PC-3 (cell line): ENCODE results near the gene METRN. TPM values are rescaled to one million over a fixed set of nuclear protein-coding genes. Genes with fewer than 3 reads are reported as not detected.

Source experiments
- ATAC-seq: fragments of 200-7000 bp; cut with Tn5 transposase; 2 replicates; pipeline ENCODE4 v1.9.1; 2020; ENCODE audit warnings: mild to moderate bottlenecking, moderate library complexity
- BruUV-seq: library from RNA; stranded (reverse); fragments of 400-500 nt; replicated peaks from 2 replicates; lab custom pipeline; 2021; lab: Mats Ljungman, UMichigan
- CTCF ChIA-PET: fragments of 300-600 bp; sonication (Branson Sonifier 250); formaldehyde crosslinking; loops from one replicate; lab custom pipeline; 2022; ENCODE audit warnings: antibody characterized with exemption; lab: Charles Lee
- POLR2A ChIA-PET: fragments of 300-600 bp; sonication (Branson Sonifier 250); formaldehyde crosslinking; loops from one replicate; lab custom pipeline; 2022; ENCODE audit warnings: antibody characterized with exemption; ENCODE audit not compliant: unreplicated experiment; lab: Charles Lee
- DNase-seq: peaks from one replicate; pipeline ENCODE4 v3.0.0-alpha.2; 2015
- H2AFZ ChIP-seq: fragments of 300-600 bp; sonication (generic); 2 replicates; pipeline ENCODE4 v1.6.0; 2016; ENCODE audit warnings: antibody characterized with exemption, low read length
- H3F3A ChIP-seq: fragments of 300-600 bp; sonication (generic); one replicate; pipeline ENCODE4 v1.6.0; 2017; ENCODE audit warnings: antibody characterized with exemption, low read length, control low read depth, mild to moderate bottlenecking; ENCODE audit not compliant: unreplicated experiment
- H3K27ac ChIP-seq: fragments of 300-600 bp; sonication (generic); 2 replicates; pipeline ENCODE4 v1.5.1; 2016; ENCODE audit warnings: mild to moderate bottlenecking, low read length
- H3K27me3 ChIP-seq: fragments of 300-600 bp; sonication (generic); 2 replicates; pipeline ENCODE4 v1.6.1; 2016; ENCODE audit warnings: low read length, mixed read lengths
- H3K36me3 ChIP-seq: fragments of 300-600 bp; sonication (generic); 2 replicates; pipeline ENCODE4 v1.6.1; 2016; ENCODE audit warnings: low read depth, mixed run types, low read length, mixed read lengths
- H3K4me1 ChIP-seq: fragments of 300-600 bp; sonication (generic); 2 replicates; pipeline ENCODE4 v1.5.1; 2016; ENCODE audit warnings: low read length; ENCODE audit not compliant: insufficient read depth
- H3K4me2 ChIP-seq: fragments of 300-600 bp; sonication (generic); 2 replicates; pipeline ENCODE4 v1.6.0; 2016; ENCODE audit warnings: low read length
- H3K4me3 ChIP-seq: fragments of 300-600 bp; sonication (generic); 2 replicates; pipeline ENCODE4 v1.5.1; 2016; ENCODE audit warnings: mild to moderate bottlenecking, low read length, mixed read lengths
- H3K79me2 ChIP-seq: fragments of 300-600 bp; sonication (generic); 2 replicates; pipeline ENCODE4 v1.6.1; 2017; ENCODE audit warnings: low read length, mixed read lengths
- H3K9ac ChIP-seq: fragments of 300-600 bp; sonication (generic); 2 replicates; pipeline ENCODE4 v1.6.0; 2016; ENCODE audit warnings: mild to moderate bottlenecking, low read length
- H3K9me2 ChIP-seq: fragments of 300-600 bp; sonication (generic); replicated peaks from 2 replicates; pipeline ENCODE4 v1.6.1; 2016; ENCODE audit warnings: mixed run types, low read length, mixed read lengths
- H3K9me3 ChIP-seq: fragments of 300-600 bp; sonication (generic); 2 replicates; pipeline ENCODE4 v1.6.1; 2016; ENCODE audit warnings: low read length, mixed read lengths
- H4K20me1 ChIP-seq: fragments of 300-600 bp; sonication (generic); 2 replicates; pipeline ENCODE4 v1.6.1; 2016; ENCODE audit warnings: low read length, mixed read lengths
- EZH2 ChIP-seq: fragments of 300-600 bp; sonication (generic); IDR thresholded peaks from one replicate; pipeline ENCODE4 v1.6.1; 2017; ENCODE audit warnings: antibody characterized with exemption, mild to moderate bottlenecking, low read length; ENCODE audit not compliant: unreplicated experiment
- EZH2phosphoT487 ChIP-seq: fragments of 300-600 bp; sonication (generic); IDR thresholded peaks from 2 replicates; pipeline ENCODE4 v1.6.1; 2018; ENCODE audit warnings: mild to moderate bottlenecking, antibody characterized with exemption, low read length, borderline replicate concordance
- intact Hi-C: fragments of 100-400 bp; cut with micrococcal nuclease; formaldehyde crosslinking; loops from 2 replicates; pipeline ENCODE4 v1.9.0; 2023
- total RNA-seq: library from RNA; depleted of rRNA; stranded (reverse); fragments of >200 nt; gene quantifications from 2 replicates; pipeline ENCODE4 v1.2.3, GENCODE V29; 2014
- TF ChIP-seq, protein P1 (sequence below): fragments of 300-600 bp; sonication (generic); conservative IDR thresholded peaks from 2 replicates; pipeline ENCODE4 v1.5.1; 2017; ENCODE audit warnings: antibody characterized with exemption, low read depth, mild to moderate bottlenecking, low read length

The METRN gene
- total RNA-seq, 1 experiment from 2014 or later: 320 TPM

DNA sequence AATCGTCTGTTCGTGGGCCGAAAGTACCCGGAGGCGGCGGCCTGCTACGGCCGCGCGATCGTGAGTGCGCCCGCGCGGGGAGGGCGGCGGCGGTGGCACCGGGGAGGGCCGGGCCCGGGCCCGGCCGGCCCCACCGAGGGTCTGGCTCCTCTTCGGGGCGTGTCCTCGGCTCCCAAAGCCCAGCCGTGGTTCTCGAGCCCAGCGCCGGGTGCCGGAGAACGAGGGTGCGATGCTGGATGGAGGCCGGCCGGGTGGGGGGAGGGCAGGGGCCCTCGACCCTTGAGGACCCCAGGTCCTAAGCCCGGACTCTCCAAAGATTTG lies 34.3 kb upstream of the METRN start:
- Histone ChIP-seq H3K4me1 (peaks cover 26% of the 10 kb centered on the region), H3K9me2 (no peaks in the 10 kb centered on the region), H3K4me2 (peak overlapping the region; percentile 90), H3K9me3 (no peaks in the 10 kb centered on the region), H3K27me3 (no peaks in the 10 kb centered on the region), H3K4me3 (peak overlapping the region; percentile 78), H3F3A (no peaks in the 10 kb centered on the region), H3K9ac (peak overlapping the region; percentile 74), H2AFZ (no peak overlapping the region), H3K79me2 (peaks cover 35% of the 10 kb centered on the region), H3K27ac (0 out of 2 replicates have a peak overlapping the region, but pooled peaks have one; percentile 10), H4K20me1 (peaks cover 10% of the 10 kb centered on the region; the same call in 1 of the 2 replicates), H3K36me3 (peaks cover 6% of the 10 kb centered on the region)
- no peak for DNase-seq
- CTCF ChIA-PET: no interaction called here
- BruUV-seq: no TSS peak
- intact Hi-C loops: no loop called here
- POLR2A ChIA-PET: no interaction called here
- ATAC-seq: no peak
- TF ChIP-seq EZH2phosphoT487 (no peak), EZH2 (no peak)
- TF ChIP-seq, protein P1, sequence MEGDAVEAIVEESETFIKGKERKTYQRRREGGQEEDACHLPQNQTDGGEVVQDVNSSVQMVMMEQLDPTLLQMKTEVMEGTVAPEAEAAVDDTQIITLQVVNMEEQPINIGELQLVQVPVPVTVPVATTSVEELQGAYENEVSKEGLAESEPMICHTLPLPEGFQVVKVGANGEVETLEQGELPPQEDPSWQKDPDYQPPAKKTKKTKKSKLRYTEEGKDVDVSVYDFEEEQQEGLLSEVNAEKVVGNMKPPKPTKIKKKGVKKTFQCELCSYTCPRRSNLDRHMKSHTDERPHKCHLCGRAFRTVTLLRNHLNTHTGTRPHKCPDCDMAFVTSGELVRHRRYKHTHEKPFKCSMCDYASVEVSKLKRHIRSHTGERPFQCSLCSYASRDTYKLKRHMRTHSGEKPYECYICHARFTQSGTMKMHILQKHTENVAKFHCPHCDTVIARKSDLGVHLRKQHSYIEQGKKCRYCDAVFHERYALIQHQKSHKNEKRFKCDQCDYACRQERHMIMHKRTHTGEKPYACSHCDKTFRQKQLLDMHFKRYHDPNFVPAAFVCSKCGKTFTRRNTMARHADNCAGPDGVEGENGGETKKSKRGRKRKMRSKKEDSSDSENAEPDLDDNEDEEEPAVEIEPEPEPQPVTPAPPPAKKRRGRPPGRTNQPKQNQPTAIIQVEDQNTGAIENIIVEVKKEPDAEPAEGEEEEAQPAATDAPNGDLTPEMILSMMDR: no peak

DNA sequence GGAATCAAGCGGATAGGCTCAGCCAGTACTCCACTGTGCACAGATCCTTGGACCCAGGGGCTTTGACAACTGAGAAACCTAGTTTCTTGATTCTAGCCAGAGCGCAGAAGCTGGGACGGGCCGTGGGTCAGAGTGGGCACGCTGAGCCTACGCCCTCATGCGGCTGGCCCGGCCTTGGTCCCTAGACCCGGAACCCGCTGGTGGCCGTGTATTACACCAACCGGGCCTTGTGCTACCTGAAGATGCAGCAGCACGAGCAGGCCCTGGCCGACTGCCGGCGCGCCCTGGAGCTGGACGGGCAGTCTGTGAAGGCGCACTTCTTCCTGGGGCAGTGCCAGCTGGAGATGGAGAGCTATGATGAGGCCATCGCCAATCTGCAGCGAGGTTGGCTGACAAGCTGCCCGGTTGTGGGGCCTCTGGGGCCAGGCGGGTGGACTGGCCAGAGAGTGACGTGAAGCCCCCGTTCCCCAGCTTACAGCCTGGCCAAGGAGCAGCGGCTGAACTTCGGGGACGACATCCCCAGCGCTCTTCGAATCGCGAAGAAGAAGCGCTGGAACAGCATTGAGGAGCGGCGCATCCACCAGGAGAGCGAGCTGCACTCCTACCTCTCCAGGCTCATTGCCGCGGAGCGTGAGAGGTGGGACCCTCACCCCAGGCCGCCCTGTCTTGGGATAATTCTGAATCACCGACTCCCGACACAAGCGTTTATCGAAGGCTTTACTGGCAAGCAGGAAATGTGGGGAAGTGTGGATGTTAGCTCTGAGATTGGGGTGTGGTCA lies 33.8 kb upstream of the METRN start:
- DNase-seq (peak; percentile 44), ATAC-seq (0 out of 2 replicates have a peak, but pooled peaks have one; percentile 0)
- Histone ChIP-seq H3K4me1 (peaks cover 26% of the 10 kb centered on the region), H3K36me3 (peaks cover 6% of the 10 kb centered on the region), H3K4me3 (peak overlapping the region; percentile 78), H3K9me3 (no peaks in the 10 kb centered on the region), H3K27ac (0 out of 2 replicates have a peak overlapping the region, but pooled peaks have one; percentile 10), H3K9me2 (no peaks in the 10 kb centered on the region), H3K79me2 (peaks cover 35% of the 10 kb centered on the region), H3K4me2 (peak overlapping the region; percentile 90), H3K27me3 (no peaks in the 10 kb centered on the region), H4K20me1 (peaks cover 10% of the 10 kb centered on the region; the same call in 1 of the 2 replicates), H2AFZ (no peak overlapping the region), H3K9ac (peak overlapping the region; percentile 74), H3F3A (no peaks in the 10 kb centered on the region)
- intact Hi-C loops: no loop called here
- no TSS peak for BruUV-seq
- TF ChIP-seq EZH2phosphoT487 (no peak), EZH2 (no peak)
- TF ChIP-seq, protein P1: peak; percentile 19; the same call in 1 of the 2 replicates
- CTCF ChIA-PET: no interaction called here
- POLR2A ChIA-PET: interaction anchor here (0.6 kb wide), 1 partner anchor 300 kb away, joined by 3 read pairs; the partner anchor contains the start of gene SOX8
